Measurements from ENCODE around the gene PCDHGB4. TPM values are rescaled to one million over a fixed set of nuclear protein-coding genes. Genes with fewer than 3 reads are reported as not detected.
"Not testable (repeated sequence)": the region's sequence is repeated elsewhere in the genome, so short reads cannot be mapped to it uniquely, and the experiment has no call there.

PCDHGB4 gene
- not detected in 2 replicates for total RNA-seq (2021)
- not detected for Bru-seq, nascent RNA
- percentile 14 among the genes with signal in this experiment for BruChase-seq, experiment 1, labeled RNA remaining after a 2-hour chase
- BruChase-seq, experiment 2, labeled RNA remaining after a 6-hour chase: not detected
- long read RNA-seq: 0 reads

GRCh38 chr5:141387557-141388311 lies at the start of gene PCDHGB4:
Gene PCDHGB4 (plus strand): TSS chr5:141387698. CDS start chr5:141387885, 187 bp downstream.
- POLR2A ChIA-PET (ENCODE audit: unreplicated experiment); H3K4me1 ChIP-seq (replicated peaks; ENCODE audit: insufficient read depth); H3K9me2 ChIP-seq (ENCODE audit: insufficient read depth); H4K20me1 ChIP-seq (ENCODE audit: insufficient read depth); H2AFZ ChIP-seq; H3K4me3 ChIP-seq; H3K27ac ChIP-seq; H3K79me2 ChIP-seq (ENCODE audit: low read depth); BruUV-seq (replicated peaks); CTCF ChIA-PET; intact Hi-C loops (cut with micrococcal nuclease; ENCODE audit: unreplicated experiment); DNase-seq; H3F3A ChIP-seq (ENCODE audit: insufficient read depth, low read depth); H3K9me3 ChIP-seq (ENCODE audit: insufficient read depth, low read depth); H3K36me3 ChIP-seq (ENCODE audit: low read depth): not testable (repeated sequence)
- TF ChIP-seq CTCF (conservative IDR thresholded peaks at IDR 0.05): peak; percentile 40; the same call in 1 of the 2 replicates
- H3K4me2 ChIP-seq: peak within 1 kb of the TSS; percentile 31; the same call in 1 of the 2 replicates
- H3K27me3 ChIP-seq (ENCODE audit: insufficient read depth, low read depth): peaks cover 36% of the 10 kb centered on the region

GRCh38 chr5:141338538-141339306 lies 48.8 kb upstream of the PCDHGB4 start, which contains the start of gene PCDHGA2:
Gene PCDHGA2 (plus strand): TSS chr5:141338760.
- Histone ChIP-seq H3K4me3 (no peak within 1 kb of the TSS), H3F3A (ENCODE audit: insufficient read depth, low read depth) (no peaks in the 10 kb centered on the region), H3K4me1 (replicated peaks; ENCODE audit: insufficient read depth) (0 out of 2 replicates have a peak, but pooled peaks cover 5% of the 10 kb centered on the region), H3K36me3 (ENCODE audit: low read depth) (no peaks in the 10 kb centered on the region), H3K9me3 (ENCODE audit: insufficient read depth, low read depth) (peaks cover 4% of the 10 kb centered on the region; the same call in 1 of the 2 replicates), H3K4me2 (no peak within 1 kb of the TSS), H3K79me2 (ENCODE audit: low read depth) (no peaks in the 10 kb centered on the region), H4K20me1 (ENCODE audit: insufficient read depth) (no peaks in the 10 kb centered on the region), H3K27ac (no peak within 1 kb of the TSS), H3K27me3 (ENCODE audit: insufficient read depth, low read depth) (no peaks in the 10 kb centered on the region), H3K9me2 (ENCODE audit: insufficient read depth) (no peaks in the 10 kb centered on the region), H2AFZ (no peak within 1 kb of the TSS; the same call in 1 of the 2 replicates)
- intact Hi-C loops (cut with micrococcal nuclease; ENCODE audit: unreplicated experiment): no loop called here
- CTCF ChIA-PET: interaction anchor here (0.6 kb wide), 1 partner anchor 183 kb away, joined by 3 read pairs; no protein-coding TSS in a partner anchor
- POLR2A ChIA-PET (ENCODE audit: unreplicated experiment): interaction anchor here (0.7 kb wide), 1 partner anchor 74 kb away, joined by 3 read pairs; the partner anchor contains the start of gene PCDHGA10
- peak in 1 of 2 experiments; percentile 19 for DNase-seq
- TF ChIP-seq EZH2 (IDR thresholded peaks at IDR 0.05; ENCODE audit: low read depth) (no peak), CTCF (conservative IDR thresholded peaks at IDR 0.05) (peak; percentile 58)
- BruUV-seq (replicated peaks): no TSS peak

GRCh38 chr5:141340781-141341354 lies 46.6 kb upstream of the PCDHGB4 start:
- intact Hi-C loops (cut with micrococcal nuclease; ENCODE audit: unreplicated experiment); H2AFZ ChIP-seq; POLR2A ChIA-PET (ENCODE audit: unreplicated experiment): not testable (repeated sequence)

More at GRCh38 chr5:141340781-141341354, 46.6 kb upstream of the PCDHGB4 start:
- H3F3A ChIP-seq (ENCODE audit: insufficient read depth, low read depth); H3K9me3 ChIP-seq (ENCODE audit: insufficient read depth, low read depth); H3K36me3 ChIP-seq (ENCODE audit: low read depth); DNase-seq; H3K4me3 ChIP-seq; H3K4me2 ChIP-seq; H3K27me3 ChIP-seq (ENCODE audit: insufficient read depth, low read depth); H3K79me2 ChIP-seq (ENCODE audit: low read depth); H4K20me1 ChIP-seq (ENCODE audit: insufficient read depth); BruUV-seq (replicated peaks); H3K4me1 ChIP-seq (replicated peaks; ENCODE audit: insufficient read depth); H3K9me2 ChIP-seq (ENCODE audit: insufficient read depth); H3K27ac ChIP-seq: not testable (repeated sequence)
- CTCF ChIA-PET: interaction anchor here (0.6 kb wide), 1 partner anchor 10 kb away, joined by 4 read pairs; the partner anchor contains the start of gene PCDHGA1

Data from PC-9 (cell line).